Neural progenitor cell (in vitro differentiated cells): ENCODE measurements around the gene DOHH.

ENCODE experiments used
- EZH2 ChIP-seq: fragments of 200-600 bp; sonication (generic); IDR thresholded peaks from 2 replicates; pipeline ENCODE4 v1.6.1; 2017; ENCODE audit warnings: antibody characterized with exemption, mild to moderate bottlenecking, moderate library complexity
- EZH2phosphoT487 ChIP-seq: fragments of 200-600 bp; sonication (generic); IDR thresholded peaks from 2 replicates; pipeline ENCODE4 v1.6.1; 2017; ENCODE audit warnings: antibody characterized with exemption
- TF ChIP-seq, protein P1 (sequence below): fragments of 200-600 bp; sonication (generic); IDR thresholded peaks from 2 replicates; pipeline ENCODE4 v1.5.1; 2017; ENCODE audit warnings: antibody characterized with exemption, mild to moderate bottlenecking

DNA sequence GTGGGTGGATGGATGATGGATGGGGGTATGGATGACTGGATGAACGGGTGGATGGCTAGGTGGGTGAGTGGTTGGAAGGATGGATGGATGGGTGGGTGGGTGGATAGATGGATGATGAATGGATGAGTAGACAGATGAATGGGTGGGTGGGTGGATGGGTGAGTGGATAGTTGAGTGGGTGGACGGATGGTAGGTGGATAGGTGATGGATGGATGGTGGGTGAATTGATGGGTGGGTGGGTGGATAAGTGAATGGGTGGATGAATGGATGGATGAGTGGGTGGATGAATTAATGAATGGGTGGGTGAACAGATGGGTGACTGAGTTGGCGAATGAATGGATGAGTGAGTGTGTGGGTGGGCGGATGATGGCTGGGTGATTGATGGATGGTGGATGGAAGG is 25.0 kb downstream of the DOHH start:
- TF ChIP-seq, protein P1, sequence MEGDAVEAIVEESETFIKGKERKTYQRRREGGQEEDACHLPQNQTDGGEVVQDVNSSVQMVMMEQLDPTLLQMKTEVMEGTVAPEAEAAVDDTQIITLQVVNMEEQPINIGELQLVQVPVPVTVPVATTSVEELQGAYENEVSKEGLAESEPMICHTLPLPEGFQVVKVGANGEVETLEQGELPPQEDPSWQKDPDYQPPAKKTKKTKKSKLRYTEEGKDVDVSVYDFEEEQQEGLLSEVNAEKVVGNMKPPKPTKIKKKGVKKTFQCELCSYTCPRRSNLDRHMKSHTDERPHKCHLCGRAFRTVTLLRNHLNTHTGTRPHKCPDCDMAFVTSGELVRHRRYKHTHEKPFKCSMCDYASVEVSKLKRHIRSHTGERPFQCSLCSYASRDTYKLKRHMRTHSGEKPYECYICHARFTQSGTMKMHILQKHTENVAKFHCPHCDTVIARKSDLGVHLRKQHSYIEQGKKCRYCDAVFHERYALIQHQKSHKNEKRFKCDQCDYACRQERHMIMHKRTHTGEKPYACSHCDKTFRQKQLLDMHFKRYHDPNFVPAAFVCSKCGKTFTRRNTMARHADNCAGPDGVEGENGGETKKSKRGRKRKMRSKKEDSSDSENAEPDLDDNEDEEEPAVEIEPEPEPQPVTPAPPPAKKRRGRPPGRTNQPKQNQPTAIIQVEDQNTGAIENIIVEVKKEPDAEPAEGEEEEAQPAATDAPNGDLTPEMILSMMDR = no peak
- TF ChIP-seq EZH2 = no peak
- TF ChIP-seq EZH2phosphoT487 = no peak
